HG03520 (cell line): ENCODE results near the gene TRAPPC2L.
A peak's percentile ranks its signal among the peaks of the same experiment; 100 is the strongest.

Experiments
- ATAC-seq: cut with Tn5 transposase; IDR thresholded peaks from one replicate; pipeline ENCODE4 v1.9.1; 2021; ENCODE audit warnings: mild to moderate bottlenecking, moderate library complexity; ENCODE audit not compliant: unreplicated experiment

TRAPPC2L gene

GRCh38 chr16:88856828-88857727 is at the start of gene TRAPPC2L, which contains the start of gene GALNS:
TSS of gene TRAPPC2L (plus strand) at chr16:88857127. CDS start at chr16:88857151, 24 bp downstream.
TSS of gene GALNS (minus strand) at chr16:88856947. CDS start at chr16:88856877, 70 bp downstream.
- peak; percentile 74 for ATAC-seq

DNA sequence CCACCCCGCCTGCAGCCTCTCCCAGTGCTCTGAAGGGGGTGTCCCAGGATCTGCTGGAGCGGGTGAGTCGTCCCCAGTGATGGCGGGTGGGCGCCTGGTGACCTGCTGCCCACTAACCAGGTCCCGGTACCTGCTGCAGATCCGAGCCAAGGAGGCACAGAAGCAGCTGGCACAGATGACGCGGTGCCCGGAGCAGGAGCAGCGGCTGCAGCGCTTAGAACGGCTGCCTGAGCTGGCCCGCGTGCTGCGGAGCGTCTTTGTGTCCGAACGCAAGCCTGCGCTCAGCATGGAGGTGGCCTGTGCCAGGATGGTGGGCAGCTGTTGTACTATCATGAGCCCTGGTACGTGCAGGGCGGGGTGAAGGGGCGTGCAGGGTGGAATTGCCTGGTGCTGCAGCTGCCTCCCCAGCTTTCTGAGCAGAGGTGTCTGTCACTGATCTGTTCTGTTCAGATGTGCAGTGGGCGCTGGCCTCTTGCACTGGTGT is 49.7 kb upstream of the TRAPPC2L start:
- no peak for ATAC-seq

DNA sequence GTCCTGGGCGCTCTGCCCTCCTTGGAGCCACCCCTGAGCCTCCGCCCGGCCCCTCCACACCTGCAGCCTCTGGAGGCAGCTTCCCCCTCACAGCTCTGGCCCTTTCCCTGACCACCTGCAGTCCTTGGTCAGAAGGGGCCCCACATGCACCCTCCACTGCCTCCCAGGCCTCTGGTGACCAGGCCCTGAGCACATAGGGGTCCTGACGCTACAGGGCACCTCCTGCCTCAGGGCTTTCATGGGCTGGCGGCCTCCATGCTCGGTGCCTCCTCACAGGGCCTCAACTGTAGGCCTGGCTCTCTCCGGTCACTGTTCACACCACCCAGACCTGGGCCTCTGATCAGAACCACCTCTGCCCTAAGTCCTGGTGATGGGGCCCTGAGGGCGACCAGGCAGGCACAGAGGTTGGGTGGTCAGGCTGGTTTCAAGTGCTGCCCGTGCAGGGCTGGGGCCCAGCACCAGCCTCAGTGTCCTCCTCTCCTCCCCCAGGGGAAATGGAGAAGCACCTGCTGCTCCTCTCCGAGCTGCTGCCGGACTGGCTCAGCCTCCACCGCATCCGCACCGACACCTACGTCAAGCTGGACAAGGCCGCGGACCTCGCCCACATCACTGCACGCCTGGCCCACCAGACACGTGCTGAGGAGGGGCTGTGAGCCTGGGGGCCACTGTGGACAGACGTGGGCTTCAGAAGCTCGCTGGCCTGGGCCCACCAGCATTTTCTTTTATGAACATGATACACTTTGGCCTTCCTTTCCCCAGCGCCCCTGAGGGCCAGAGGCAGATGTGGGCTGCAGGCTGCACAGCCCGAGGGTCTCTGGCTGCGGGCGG is 49.1 kb upstream of the TRAPPC2L start:
- ATAC-seq = no peak

GRCh38 chr16:88809068-88809675 is 47.8 kb upstream of the TRAPPC2L start:
- no peak for ATAC-seq

DNA sequence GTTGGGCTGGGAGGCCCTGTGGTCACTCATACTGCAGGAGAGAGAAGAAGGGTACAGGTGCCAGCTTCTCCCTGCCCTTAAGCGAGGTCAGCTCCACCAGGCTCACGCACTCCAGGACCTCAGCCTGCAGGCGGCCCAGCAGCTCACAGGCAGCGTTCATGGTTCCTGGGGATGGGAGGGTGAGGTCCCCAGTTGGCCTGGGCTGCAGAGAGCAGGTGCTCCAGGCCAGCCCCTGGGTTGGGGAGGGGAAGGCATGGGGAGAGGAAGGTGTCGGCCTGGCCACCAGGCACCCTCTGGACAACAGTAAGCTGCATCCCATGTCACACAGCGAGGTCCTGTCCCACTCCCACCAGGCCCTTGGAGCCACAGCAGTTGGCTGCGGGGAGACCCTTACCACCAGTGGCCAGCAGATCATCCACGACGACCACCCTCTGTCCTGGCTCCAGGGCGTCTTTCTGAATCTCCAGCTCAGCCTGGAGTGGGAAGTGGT is 47.2 kb upstream of the TRAPPC2L start:
- ATAC-seq = no peak

DNA sequence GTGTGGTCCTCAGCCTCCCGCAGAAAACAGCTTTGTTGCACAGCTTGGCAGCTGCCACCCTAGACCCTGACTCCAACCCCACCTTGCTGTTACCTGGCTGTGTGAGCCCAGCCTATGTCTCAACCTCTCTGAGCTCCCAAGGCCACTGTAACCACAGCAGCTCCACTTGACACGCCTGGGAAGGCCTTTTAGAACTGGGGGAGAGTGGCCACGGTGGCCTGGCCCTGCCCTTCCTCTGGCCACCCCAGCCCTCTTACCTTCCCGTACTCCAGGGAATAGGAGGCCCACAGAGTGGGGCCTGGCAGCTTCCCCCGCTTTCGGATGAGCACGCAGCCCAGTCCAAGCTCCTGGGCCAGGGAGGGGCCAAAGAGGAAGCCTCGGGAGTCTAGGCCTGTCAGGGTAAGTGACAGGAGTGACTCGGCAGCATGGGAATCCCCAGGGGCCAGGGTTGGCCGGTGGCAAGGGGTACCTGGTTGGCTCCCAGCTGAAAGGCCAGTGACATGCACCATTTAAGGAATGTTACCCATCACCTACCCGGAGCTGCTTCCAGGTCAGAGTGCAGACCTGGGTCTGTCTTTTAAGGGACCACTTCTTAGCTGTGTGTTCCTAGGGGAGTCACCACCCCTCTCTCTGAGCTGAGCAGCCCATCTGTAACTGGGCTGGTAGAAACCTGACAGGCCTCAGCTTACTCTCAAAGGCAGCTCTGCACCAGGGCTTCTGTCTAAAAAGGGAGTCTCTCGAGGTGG is 46.6 kb upstream of the TRAPPC2L start:
- no peak for ATAC-seq

DNA sequence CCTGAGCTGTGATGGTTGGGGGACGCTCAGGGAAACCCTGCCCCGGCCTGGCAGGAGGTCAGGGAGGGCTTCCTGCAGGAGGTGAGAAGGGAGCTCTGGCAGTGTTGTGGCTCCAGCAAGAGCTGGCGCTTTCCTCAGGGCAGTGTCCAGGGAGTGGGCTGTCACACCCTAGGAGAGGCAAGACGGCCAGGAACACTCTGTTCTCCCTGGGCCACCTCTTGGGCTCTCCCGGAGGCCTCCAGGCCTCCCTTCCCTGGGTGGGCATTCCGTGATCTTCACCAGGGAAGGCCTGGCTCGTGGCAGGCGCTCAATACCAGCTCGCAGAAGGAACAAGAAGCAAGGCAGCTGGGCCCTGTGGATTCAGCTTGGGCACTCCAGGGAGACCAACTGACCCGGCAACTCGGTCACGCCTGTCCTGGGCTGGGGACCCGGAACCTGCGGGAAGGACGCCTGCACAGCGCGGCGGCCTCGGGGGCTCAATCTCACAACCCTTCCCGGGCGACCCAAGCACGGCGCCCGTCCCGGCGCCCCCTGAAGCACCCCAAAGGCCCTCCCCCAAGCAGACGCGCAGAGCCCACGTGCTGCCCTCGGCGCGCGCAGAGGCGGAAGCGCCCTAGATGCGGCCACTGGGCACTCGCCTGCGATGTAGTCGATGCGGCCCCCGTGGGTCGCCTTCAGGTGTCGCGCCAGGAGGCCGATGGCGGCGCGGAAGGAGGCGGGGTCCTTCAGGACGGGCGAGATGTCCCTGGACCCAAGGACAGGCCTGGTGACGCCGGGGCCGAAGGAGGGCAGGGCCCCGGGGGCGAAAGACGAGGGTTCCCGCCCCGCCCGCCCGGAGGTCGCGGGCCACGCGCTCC is 45.8 kb upstream of the TRAPPC2L start:
- ATAC-seq = peak; percentile 37

DNA sequence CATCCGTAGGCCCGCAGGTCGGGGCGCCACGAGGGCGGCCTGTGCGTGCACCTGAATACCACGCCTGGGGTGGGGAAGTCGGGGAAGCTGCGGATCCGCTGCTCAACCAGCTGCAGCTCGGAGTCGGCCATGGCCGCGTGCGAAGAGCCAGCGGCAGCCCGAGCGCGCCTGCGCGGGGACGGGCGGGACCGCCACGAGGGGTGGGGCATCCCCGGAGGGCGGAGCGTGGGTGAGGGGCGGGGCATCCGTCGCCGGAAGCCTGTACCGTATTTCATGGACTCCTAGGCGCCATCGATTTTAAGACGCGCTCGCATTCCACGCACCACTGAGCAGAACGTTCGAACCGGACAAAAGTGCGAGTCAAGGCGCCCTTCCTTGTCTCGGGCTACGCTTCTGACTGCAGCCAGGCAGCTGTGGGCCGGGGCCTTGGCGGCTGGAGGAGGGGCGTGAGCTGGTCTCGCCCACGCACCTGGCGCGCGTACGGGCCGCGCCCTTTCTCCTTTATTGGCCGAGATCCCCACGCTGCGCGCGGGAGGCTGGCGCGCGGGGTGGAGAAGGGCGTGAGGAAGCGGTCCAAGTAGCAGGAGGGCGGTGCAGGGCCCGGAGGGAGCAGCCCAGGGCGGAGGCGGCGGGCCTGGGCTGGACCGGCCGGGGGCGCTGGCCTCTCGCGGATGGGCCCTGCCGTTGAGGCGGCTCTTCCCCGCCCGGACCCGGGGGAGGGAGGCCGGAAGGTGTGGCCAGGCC is 45.0 kb upstream of the TRAPPC2L start, which contains the start of gene APRT:
Gene APRT (minus strand): TSS at position 160 of the 744 bp plus-strand sequence. CDS start 29 bp downstream, at position 131.
- peak; percentile 54 for ATAC-seq

GRCh38 chr16:88812513-88813268 is 44.2 kb upstream of the TRAPPC2L start:
- no peak for ATAC-seq

DNA sequence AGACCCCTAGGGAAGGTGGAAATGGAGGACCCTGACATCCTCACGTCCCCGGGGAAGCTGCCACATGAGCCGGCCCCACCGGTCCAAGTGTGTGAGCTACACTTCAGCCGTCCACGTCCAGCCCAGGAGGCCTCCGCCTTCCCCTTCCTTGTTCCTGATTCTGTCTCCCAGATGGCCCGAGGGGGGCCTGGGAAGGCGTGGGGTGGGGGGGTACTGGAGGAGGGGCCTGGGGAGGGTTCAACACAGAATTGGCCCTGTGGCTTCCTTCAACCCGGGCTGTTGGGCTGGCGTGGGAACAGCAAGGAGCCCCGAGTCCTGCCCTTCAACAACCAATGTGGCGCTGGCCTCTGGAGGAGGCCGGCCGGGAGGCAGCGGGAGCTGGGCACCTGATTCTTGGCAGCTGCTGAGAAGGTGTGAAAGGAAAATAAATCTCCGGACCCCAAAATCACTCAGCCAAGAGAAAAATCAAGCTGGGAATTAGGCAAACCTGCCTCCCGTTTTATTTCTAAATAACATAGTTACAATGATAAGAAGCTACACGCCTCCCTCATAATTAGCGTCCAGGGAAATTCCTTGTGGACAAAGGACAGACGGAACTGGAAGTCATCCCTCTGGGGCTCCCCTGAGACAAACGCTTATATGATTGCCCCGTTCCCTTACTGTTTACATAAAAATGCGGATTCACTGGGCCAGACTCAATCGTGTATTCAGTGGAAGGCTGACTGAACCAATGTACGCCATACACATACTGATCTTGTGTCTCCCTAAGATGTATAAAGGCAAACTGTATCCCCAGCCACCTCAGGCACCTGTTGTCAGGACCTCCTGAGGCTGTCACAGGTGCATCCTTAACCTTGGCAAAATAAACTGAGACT is 43.4 kb upstream of the TRAPPC2L start:
- ATAC-seq = no peak

GRCh38 chr16:88814144-88814502 is 42.8 kb upstream of the TRAPPC2L start:
- ATAC-seq = no peak

DNA sequence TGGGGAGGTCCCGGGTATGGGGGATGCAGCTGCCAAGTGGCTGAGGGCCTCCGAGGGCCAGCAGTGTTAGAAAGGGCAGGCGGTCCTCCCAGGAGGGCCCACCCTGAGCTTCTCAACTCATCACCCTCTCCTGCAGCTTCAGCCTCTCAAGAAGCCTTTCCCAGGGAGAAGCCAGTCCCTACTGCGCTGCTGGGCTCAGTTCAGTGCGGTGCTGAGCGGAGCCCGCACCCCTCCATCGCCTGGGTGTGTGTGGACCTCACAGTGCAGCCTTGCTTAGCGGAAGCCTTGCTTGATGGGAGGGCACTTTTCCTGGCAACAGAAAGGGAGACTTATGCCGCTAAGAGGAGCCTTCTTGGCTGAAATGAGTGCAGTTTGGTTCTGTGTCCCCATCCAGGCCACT is 41.7 kb upstream of the TRAPPC2L start:
- no peak for ATAC-seq

- ATAC-seq = no peak
Measured at GRCh38 chr16:88815901-88816589, 40.9 kb upstream of the TRAPPC2L start.

DNA sequence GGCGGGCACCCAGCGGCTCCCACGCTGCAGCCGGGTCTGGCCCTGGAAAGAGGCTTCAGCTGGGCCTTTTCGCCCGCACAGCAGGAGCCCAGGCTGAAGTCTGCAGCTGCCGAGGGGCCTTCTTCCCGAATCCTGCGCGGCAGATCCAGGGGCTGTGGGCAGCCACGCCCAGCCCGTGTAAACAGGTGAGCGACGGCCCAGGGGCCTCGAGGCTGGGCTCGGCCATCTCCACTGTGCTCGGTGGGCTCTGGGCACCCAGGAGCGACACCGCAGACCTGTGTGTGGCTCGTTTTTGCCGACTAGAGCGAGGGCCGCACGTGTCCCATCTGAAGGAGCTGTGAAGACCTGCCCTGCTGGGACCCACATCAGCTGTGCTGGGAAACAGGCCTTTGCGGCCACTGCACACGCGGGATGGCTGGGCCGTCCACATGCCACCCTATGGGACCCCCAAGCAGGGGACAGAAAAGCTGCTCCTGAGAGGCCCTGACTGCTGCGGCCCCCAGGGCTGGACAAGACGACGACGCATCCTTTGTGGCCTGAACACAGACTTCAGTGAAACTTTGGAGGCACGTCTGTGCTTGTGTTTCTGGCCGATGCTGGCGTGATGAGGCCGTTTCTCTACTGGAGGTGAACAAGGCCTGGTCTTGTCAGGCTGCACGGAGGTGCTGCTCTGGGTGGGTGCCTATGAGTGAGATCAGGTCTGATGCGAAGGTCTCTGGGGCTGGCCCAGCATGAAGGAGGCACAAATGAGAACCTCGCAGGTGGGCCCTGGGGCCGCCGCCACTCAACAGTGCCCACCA is 40.0 kb upstream of the TRAPPC2L start:
- no peak for ATAC-seq

DNA sequence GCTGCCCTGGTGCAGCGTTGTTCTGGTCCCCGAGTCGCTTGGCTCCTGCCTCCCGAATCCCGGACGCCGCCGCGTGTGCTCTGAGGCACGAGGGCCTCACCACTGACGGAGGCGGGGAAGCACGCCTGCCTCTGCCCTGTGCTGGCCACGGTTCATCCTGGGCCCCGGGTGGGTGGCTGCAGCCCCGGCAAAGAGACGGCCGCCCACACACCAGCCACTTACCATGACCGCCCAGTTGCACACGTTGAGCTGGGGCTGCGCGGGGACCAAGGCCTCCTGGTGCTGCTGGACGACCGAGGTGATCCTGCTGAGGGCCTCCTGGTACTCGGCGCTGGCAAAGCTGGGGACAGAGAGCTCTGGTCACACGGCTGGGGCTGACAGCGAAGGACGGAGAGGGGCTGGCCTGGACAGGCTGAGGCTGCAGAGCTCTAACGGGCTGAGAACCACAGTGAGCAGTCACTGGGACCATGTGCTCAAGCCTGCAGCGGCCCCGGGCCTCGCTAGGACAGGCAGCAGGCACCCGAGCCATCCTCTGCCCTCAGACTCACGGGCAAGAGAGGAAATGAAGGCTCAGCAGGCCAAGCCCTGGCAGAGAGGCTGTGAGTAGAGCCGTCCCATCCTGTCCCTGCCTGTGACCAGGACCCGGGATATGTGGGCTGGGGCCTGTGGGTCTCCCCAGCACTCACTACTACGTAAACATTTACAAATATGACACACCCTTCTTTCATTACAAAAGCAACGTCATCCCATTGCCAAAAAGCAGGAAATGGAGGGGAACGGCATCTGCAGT is 38.9 kb upstream of the TRAPPC2L start:
- ATAC-seq = no peak
